DND-41 (cell line): ENCODE measurements around the gene TMCC1.

Source experiments
- ATAC-seq: fragments of 200-7000 bp; cut with Tn5 transposase; 3 replicates; pipeline ENCODE4 v1.9.1; 2021; ENCODE audit warnings: low read depth; ENCODE audit not compliant: insufficient read depth
- DNase-seq: peaks from one replicate; pipeline ENCODE4 v3.0.0-alpha.2; 2020
- H2AFZ ChIP-seq: 2 replicates; pipeline ENCODE4 v1.6.0; 2012; ENCODE audit warnings: low read depth, low read length
- H3K27ac ChIP-seq: 2 replicates; pipeline ENCODE4 v1.5.1; 2012; ENCODE audit warnings: low read length, inconsistent platforms
- H3K27me3 ChIP-seq: fragments of 200-600 bp; sonication (generic); 2 replicates; pipeline ENCODE4 v1.6.0; 2012; ENCODE audit warnings: low read length, mild to moderate bottlenecking, inconsistent platforms; ENCODE audit not compliant: insufficient read depth, poor library complexity
- H3K36me3 ChIP-seq: 2 replicates; pipeline ENCODE4 v1.5.1; 2012; ENCODE audit warnings: low read length, inconsistent platforms; ENCODE audit not compliant: insufficient read depth
- H3K4me1 ChIP-seq: 2 replicates; pipeline ENCODE4 v1.5.1; 2012; ENCODE audit warnings: mild to moderate bottlenecking, low read length; ENCODE audit not compliant: insufficient read depth
- H3K4me2 ChIP-seq: 2 replicates; pipeline ENCODE4 v1.6.0; 2012; ENCODE audit warnings: mild to moderate bottlenecking, moderate library complexity, low read length, inconsistent platforms; ENCODE audit not compliant: insufficient read depth
- H3K4me3 ChIP-seq, 2 experiments: fragments of 200-600 bp in 1 of 2; shearing (Covaris generic) in 1 of 2; 2 replicates each; pipeline ENCODE4 v1.5.1; 2012 to 2016; ENCODE audit warnings: inconsistent platforms in 2 of 2, low read length in 2 of 2, mild to moderate bottlenecking in 2 of 2, low read depth in 1 of 2, moderate library complexity in 1 of 2
- H3K79me2 ChIP-seq: 2 replicates; pipeline ENCODE4 v1.6.0; 2012; ENCODE audit warnings: low read length, inconsistent platforms; ENCODE audit not compliant: insufficient read depth
- H3K9ac ChIP-seq: 2 replicates; pipeline ENCODE4 v1.6.0; 2012; ENCODE audit warnings: low read depth, mild to moderate bottlenecking, inconsistent platforms, low read length, moderate library complexity
- H3K9me3 ChIP-seq: 2 replicates; pipeline ENCODE4 v1.5.1; 2012; ENCODE audit warnings: low read length, moderate library complexity, mild to moderate bottlenecking, inconsistent platforms; ENCODE audit not compliant: insufficient read depth, severe bottlenecking
- H4K20me1 ChIP-seq: 2 replicates; pipeline ENCODE4 v1.6.0; 2012; ENCODE audit warnings: low read length; ENCODE audit not compliant: insufficient read depth
- EZH2 ChIP-seq: IDR thresholded peaks from 3 replicates; pipeline ENCODE4 v1.6.1; 2012; ENCODE audit warnings: borderline replicate concordance, low read depth, mild to moderate bottlenecking, moderate library complexity, low read length, inconsistent platforms; ENCODE audit not compliant: severe bottlenecking
- TF ChIP-seq, protein P1 (sequence below): IDR thresholded peaks from 2 replicates; pipeline ENCODE4 v1.5.1; 2012; ENCODE audit warnings: borderline replicate concordance, low read length, moderate library complexity, mild to moderate bottlenecking; ENCODE audit not compliant: poor library complexity, severe bottlenecking; ENCODE audit errors: extremely low read depth

The TMCC1 gene

GRCh38 chr3:129619726-129620162 lies 273.8 kb downstream of the TMCC1 start:
- Histone ChIP-seq H3K4me1 (peaks cover 4% of the 10 kb centered on the region), H3K4me3 (no peak overlapping the region), H3K9me3 (no peaks in the 10 kb centered on the region), H3K36me3 (no peaks in the 10 kb centered on the region), H3K4me2 (no peak overlapping the region), H4K20me1 (no peaks in the 10 kb centered on the region), H3K27me3 (no peaks in the 10 kb centered on the region), H3K9ac (no peak overlapping the region), H3K79me2 (no peaks in the 10 kb centered on the region), H2AFZ (no peak overlapping the region), H3K27ac (no peak overlapping the region)
- TF ChIP-seq, protein P1, sequence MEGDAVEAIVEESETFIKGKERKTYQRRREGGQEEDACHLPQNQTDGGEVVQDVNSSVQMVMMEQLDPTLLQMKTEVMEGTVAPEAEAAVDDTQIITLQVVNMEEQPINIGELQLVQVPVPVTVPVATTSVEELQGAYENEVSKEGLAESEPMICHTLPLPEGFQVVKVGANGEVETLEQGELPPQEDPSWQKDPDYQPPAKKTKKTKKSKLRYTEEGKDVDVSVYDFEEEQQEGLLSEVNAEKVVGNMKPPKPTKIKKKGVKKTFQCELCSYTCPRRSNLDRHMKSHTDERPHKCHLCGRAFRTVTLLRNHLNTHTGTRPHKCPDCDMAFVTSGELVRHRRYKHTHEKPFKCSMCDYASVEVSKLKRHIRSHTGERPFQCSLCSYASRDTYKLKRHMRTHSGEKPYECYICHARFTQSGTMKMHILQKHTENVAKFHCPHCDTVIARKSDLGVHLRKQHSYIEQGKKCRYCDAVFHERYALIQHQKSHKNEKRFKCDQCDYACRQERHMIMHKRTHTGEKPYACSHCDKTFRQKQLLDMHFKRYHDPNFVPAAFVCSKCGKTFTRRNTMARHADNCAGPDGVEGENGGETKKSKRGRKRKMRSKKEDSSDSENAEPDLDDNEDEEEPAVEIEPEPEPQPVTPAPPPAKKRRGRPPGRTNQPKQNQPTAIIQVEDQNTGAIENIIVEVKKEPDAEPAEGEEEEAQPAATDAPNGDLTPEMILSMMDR = no peak
- no peak for TF ChIP-seq EZH2
- DNase-seq = no peak
- no peak for ATAC-seq

DNA sequence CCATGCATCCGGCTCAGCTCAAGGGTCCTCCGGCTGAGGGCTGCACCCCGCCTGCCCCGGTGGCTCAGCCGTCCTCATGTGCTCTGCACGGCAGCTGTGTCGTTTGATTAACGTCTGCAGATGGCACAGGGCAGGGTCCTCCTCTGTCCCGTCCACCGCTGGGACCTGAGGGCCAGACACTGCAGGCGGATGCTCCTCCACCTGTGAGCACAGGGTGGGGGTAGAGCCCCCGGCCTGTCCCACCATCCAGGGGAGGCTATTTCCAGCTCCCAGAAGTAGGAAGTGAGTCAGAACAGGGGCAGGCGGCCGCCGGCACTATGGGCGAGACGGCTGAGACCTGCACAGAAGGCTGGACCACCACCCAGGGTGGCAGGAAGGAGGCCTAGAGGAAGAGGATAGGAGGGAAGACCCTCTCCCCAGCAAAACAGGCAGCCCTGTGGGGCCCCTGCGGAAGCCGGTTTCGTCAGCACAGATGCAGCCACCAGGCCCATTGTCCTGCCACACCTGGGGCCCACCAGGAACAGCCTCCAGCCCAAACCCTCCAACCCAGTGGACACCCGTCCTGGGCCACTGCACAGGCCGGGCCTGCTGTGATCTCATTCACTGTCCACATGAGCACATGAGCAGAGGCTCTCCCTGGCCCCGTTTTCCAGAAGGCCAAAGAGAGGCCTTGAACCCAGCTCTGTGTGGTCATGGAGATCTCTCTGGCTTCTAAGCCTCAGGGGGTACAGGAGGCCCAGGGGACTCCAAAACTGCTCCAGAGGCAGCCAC lies 274.4 kb downstream of the TMCC1 start:
- no peaks in the 10 kb centered on the region for H3K4me1 ChIP-seq
- H3K27ac ChIP-seq = no peak overlapping the region
- H3K4me2 ChIP-seq = no peak overlapping the region
- no peak for ATAC-seq
- no peaks in the 10 kb centered on the region for H3K27me3 ChIP-seq
- no peak overlapping the region for H3K4me3 ChIP-seq
- no peaks in the 10 kb centered on the region for H4K20me1 ChIP-seq
- H2AFZ ChIP-seq = no peak overlapping the region
- H3K79me2 ChIP-seq = no peaks in the 10 kb centered on the region
- H3K9ac ChIP-seq = no peak overlapping the region
- DNase-seq = no peak
- no peaks in the 10 kb centered on the region for H3K9me3 ChIP-seq
- no peaks in the 10 kb centered on the region for H3K36me3 ChIP-seq
- TF ChIP-seq EZH2 = no peak
- TF ChIP-seq, protein P1 = no peak

GRCh38 chr3:129618186-129618820 lies 275.2 kb downstream of the TMCC1 start:
- no peaks in the 10 kb centered on the region for H3K27me3 ChIP-seq
- H3K79me2 ChIP-seq = no peaks in the 10 kb centered on the region
- no peak overlapping the region for H3K4me3 ChIP-seq
- H3K9ac ChIP-seq = no peak overlapping the region
- H2AFZ ChIP-seq = no peak overlapping the region
- no peaks in the 10 kb centered on the region for H3K36me3 ChIP-seq
- no peak overlapping the region for H3K27ac ChIP-seq
- TF ChIP-seq, protein P1 = no peak
- TF ChIP-seq EZH2 = no peak
- H3K4me2 ChIP-seq = no peak overlapping the region
- no peaks in the 10 kb centered on the region for H4K20me1 ChIP-seq
- ATAC-seq (no peak), DNase-seq (no peak)
- no peaks in the 10 kb centered on the region for H3K4me1 ChIP-seq
- H3K9me3 ChIP-seq = no peaks in the 10 kb centered on the region
